Activated gamma-delta T cell (primary cell): ENCODE results near the gene ZDHHC21.

Source experiments
- DNase-seq: peaks from one replicate; lab custom pipeline; 2025; lab: John Stamatoyannopoulos, UW

ZDHHC21 gene

DNA sequence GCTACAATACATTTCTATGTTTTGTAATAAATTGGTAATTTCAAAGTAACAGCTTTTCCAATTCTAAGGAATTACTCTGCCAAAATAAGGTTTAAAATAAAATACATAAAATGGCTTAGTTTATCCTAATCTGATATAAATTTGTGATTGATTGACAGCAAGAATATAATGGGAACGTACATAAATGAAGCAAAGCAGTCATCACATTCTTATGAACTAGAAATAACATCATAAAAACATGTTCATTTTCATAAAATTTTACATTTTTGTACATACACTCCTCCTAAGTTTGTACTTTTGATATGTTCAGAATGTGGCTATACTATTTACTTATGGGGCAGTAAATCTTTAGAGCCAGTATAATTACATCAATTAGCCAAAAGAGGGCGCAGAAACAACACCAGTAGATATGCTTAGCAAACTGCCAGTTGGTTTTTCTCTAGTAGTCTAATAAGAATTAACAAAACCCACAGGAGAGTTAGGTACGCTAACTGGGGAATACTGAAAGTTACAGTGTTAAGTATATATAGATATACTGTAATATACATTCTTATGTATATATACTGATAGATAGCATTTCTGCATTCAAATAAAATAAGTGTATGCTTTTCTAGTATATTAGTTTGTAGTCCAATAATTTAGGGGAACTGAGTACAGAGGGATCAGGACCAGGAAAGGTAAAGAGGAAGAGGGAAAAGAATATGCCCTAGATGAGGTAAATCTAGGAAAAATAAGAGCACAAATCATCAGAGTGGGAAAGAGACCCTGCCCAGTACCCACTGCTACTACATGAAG lies 76.8 kb downstream of the ZDHHC21 start:
- no peak for DNase-seq

GRCh38 chr9:14608540-14608939 lies 84.7 kb downstream of the ZDHHC21 start:
- DNase-seq, result no peak

DNA sequence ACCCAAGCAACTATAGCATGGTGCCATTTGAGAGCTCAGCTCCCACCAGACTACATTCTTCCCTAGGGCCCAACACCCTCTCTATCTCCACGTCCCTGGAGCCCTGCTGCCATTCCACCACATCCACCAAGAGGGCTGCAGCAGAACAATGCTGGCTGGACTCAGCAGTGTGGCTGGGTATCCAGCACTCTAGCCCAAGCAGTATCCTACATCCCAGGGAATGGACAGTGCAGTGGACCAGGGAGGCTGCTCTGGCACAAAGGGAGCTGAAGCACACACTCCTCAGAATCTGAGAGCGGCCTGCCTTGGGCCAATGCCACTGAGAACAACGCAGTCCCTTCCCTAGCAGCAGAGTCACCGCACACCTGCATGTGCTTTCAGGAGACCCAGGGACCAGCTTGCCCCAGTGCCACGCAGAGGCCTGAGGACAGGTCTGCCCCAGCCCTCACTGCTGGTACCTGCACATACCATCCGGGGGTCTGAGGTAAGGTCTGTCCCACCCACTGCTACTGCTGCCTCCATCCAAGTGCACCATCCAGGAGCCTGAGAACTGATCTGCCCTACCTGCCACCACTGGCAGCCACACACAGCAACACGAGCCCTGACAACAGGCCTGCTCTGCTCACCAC lies 95.9 kb downstream of the ZDHHC21 start:
- DNase-seq, result no peak

GRCh38 chr9:14593406-14593805 lies 99.8 kb downstream of the ZDHHC21 start:
- DNase-seq, result no peak

- DNase-seq, result no peak
Measured at GRCh38 chr9:14591411-14591810, 101.8 kb downstream of the ZDHHC21 start.

DNA sequence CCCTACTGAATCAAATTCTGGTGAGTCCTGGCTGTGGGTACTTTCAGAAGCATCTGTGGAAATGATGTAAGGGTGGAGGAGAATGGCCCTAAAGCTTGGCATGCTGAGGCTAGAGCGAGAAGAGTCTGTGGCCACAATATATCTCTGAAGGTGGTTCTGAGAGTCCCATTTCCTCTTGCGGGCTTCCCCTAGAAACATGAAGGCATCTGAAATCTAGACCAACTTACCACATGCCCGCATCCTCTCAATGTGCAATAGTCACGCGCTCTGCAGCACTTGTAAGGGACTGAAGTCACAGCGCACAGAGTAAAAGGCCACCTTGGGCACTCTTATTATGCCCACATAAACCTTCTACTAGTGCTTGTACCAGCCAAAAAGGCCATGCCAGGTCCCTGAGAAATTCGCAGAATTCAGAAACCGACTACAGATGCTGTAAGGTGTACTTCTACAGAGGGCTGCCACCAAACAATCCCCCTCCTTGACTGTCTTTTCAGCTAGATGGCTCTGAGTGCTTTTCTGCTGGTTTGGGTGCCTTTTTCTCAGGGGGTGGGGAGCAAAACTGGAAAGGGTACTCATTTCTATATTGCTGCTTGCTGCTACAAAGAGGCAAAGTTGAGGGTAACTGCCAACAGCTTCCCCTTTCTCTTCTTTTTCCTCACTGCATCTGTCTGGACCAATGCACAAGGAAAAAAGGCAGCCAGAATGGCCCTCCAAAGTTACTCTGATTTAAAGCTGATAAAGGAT lies 107.3 kb downstream of the ZDHHC21 start:
- DNase-seq, result no peak

GRCh38 chr9:14584571-14584970 lies 108.7 kb downstream of the ZDHHC21 start:
- DNase-seq, result no peak

GRCh38 chr9:14578030-14578429 lies 115.2 kb downstream of the ZDHHC21 start:
- no peak for DNase-seq

DNA sequence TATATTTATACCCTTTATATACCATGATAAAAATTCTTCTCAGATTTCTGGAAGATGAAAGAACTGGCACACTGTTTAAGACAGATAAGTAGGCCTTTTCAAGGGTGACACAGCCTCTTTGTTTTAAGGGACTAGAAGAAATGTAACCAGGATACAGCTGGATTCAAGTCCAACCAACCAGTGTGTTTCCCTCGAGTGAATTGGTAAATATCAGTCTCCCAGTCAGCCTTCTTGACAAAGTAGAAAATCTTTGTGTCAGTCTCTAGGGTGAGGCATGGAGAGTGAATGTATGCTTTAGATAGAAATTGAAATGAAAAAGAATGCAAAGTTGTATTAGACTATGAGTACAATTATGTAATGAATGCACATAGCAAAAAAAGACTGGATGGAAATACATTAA lies 119.1 kb downstream of the ZDHHC21 start:
- no peak for DNase-seq

- DNase-seq, result no peak
Measured at GRCh38 chr9:14573319-14573718, 119.9 kb downstream of the ZDHHC21 start.

GRCh38 chr9:14565352-14566016 lies 127.7 kb downstream of the ZDHHC21 start:
- DNase-seq, result no peak

DNA sequence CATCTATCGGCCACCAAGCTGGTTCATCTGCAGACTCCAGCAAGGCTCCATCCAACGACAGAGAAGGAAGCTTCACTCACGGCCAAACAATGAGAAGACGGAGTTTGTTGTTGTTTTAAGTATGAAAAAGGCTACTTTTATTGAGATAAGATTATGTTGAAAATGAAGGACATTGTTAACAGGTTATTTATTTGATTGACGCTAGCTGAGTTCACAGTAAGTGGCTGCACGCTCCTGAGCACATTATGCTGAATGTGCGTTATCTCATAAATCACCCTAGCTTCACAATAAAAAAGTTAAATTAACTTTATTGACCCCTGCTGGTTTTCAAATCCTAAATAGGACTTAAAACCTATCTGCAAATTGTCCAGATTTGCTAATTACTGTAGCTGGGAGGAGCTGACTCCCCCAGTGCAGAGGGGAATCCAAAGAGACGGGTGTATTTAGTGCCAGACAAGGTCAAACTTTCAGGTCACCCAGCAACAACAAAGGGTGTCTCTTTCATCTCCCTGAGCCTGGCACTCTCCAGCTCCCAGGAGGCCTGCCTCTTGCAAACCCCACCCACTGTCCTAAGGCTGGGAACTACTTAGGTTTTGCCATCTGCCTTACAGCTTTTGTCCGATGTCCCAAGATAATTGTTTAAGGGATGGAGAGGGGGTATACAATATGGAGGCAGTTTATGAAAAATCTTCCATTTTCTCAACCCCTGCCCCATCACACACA lies 129.2 kb downstream of the ZDHHC21 start:
- no peak for DNase-seq

DNA sequence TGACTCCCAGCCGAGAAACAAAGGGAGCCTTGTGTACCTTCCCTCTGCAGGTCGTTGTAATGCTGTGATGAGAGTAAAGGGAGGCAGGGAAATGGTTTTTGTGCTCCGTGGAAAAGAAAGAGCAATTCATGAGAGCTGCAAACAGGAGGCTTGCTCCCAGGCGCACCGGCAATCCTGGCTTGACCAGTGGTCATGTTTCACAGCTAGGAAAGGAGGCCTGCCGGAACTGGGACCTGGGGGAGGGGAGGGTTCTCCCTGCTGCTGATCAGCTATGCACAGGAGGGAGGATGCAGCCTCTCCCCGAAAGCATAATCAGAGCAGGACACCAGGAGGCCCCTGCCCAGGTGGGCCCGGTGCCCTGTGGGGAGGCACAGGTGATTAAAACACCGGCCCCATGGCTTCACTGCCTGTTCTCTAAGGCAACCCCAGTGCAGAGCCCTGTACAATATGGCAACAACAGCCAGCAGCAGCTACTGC lies 131.3 kb downstream of the ZDHHC21 start:
- DNase-seq, result no peak
